Activated CD8-positive, alpha-beta memory T cell treated with anti-CD3 and anti-CD28 coated beads, Interleukin-2, amount 50 U/mL, for 1 hour (primary cell): ENCODE results near the gene COL6A1.
"Not testable (repeated sequence)": the region's sequence is repeated elsewhere in the genome, so short reads cannot be mapped to it uniquely, and the experiment has no call there.

ENCODE experiments used
- DNase-seq: peaks from one replicate; pipeline ENCODE4 v3.0.0-alpha.2; 2020; ENCODE audit errors: extremely low read depth

Gene COL6A1

GRCh38 chr21:46028573-46029091 is 47.1 kb downstream of the COL6A1 start:
- no peak for DNase-seq

GRCh38 chr21:46029186-46029924 is 47.8 kb downstream of the COL6A1 start:
- DNase-seq, result no peak

- no peak for DNase-seq
Observed at GRCh38 chr21:46031484-46031883, 49.9 kb downstream of the COL6A1 start.

GRCh38 chr21:46032100-46032499 is 50.5 kb downstream of the COL6A1 start:
- no peak for DNase-seq

- DNase-seq, result no peak
Observed at GRCh38 chr21:46033410-46034400, 52.1 kb downstream of the COL6A1 start.

GRCh38 chr21:46035809-46036695 is 54.5 kb downstream of the COL6A1 start:
- DNase-seq, result no peak

- no peak for DNase-seq
Observed at GRCh38 chr21:46036696-46037330, 55.2 kb downstream of the COL6A1 start.

GRCh38 chr21:46037331-46038325 is 56.1 kb downstream of the COL6A1 start:
- no peak for DNase-seq

- DNase-seq, result no peak
Observed at GRCh38 chr21:46038341-46038829, 56.8 kb downstream of the COL6A1 start.

- DNase-seq, result no peak
Observed at GRCh38 chr21:46038871-46039397, 57.4 kb downstream of the COL6A1 start.

- no peak for DNase-seq
Observed at GRCh38 chr21:46039891-46040660, 58.5 kb downstream of the COL6A1 start.

GRCh38 chr21:46040707-46041106 is 59.1 kb downstream of the COL6A1 start:
- no peak for DNase-seq

GRCh38 chr21:46041183-46041582 is 59.6 kb downstream of the COL6A1 start:
- no peak for DNase-seq

GRCh38 chr21:46045154-46045553 is 63.6 kb downstream of the COL6A1 start:
- no peak for DNase-seq

- DNase-seq, result no peak
Observed at GRCh38 chr21:46046471-46046870, 64.9 kb downstream of the COL6A1 start.

- not testable (repeated sequence) for DNase-seq
Observed at GRCh38 chr21:46046906-46047305, 65.3 kb downstream of the COL6A1 start.

- DNase-seq, result no peak
Observed at GRCh38 chr21:46048926-46049889, 67.6 kb downstream of the COL6A1 start.
